Measurements from ENCODE around the gene PKN1. TPM values are rescaled to one million over a fixed set of nuclear protein-coding genes. Genes with fewer than 3 reads are reported as not detected.
"Not testable (repeated sequence)": the region's sequence is repeated elsewhere in the genome, so short reads cannot be mapped to it uniquely, and the experiment has no call there.

The PKN1 gene
- total and polyA plus RNA-seq, 7 experiments from 2014 or later = 47.2 to 211 (median 198) TPM

DNA sequence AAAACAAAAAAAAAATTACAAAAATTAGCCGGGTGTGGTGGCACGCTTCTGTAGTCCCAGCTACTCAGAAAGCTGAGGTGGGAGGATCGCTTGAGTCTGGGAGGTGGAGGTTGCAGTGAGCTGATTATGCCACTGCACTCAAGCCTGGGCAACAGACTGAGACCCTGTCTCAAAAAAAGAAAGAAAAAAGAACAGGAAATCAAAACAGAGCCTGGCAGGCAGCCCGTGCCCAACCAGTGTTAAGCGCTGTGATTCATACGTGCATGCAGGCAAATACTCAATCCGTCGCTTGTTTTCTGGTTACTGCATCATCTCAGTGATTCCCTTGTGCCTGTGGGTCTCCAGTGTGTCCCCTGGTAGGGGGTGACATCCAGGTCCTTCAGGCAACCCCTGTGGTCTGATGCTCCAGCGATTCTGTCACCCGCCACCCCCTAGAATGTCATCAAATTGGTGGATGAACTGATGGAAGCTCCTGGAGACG is 32.1 kb upstream of the PKN1 start:
- intact Hi-C loops (cut with micrococcal nuclease) = no loop called here
- Histone ChIP-seq H3K4me3 (ENCODE audit: low read length) (no peak overlapping the region), H3K27ac (ENCODE audit: low read depth, low read length) (peak overlapping the region; percentile 60), H3K36me3 (ENCODE audit: control insufficient read depth in 2 of 3, insufficient read depth in 3 of 3, low read length in 3 of 3) (peaks cover 27 to 88% (median 39%) of the 10 kb centered on the region in 3 experiments), H3K4me1 (ENCODE audit: control insufficient read depth in 2 of 2, insufficient read depth in 2 of 2, low read length in 2 of 2) (peaks cover 7% of the 10 kb centered on the region in 2 donors), H3K9me3 (ENCODE audit: control insufficient read depth in 2 of 3, low read length in 3 of 3) (no peaks in the 10 kb centered on the region), H3K27me3 (ENCODE audit: control insufficient read depth in 2 of 2, insufficient read depth in 2 of 2, low read length in 2 of 2) (no peaks in the 10 kb centered on the region)
- H3K36me3 Mint-ChIP-seq = peaks cover 0 to 41% (median 9%) of the 10 kb centered on the region in 5 donors
- DNase-seq (peak in 2 of 9 donors; percentile 30 to 49), ATAC-seq (no peak)
- CTCF ChIA-PET = interaction anchor here (1.1 to 1.3 kb wide), 4 partner anchors 35 to 201 kb away, joined by 3 to 7 read pairs (median 3); no protein-coding TSS in a partner anchor
- peaks cover 0 to 16% (median 1%) of the 10 kb centered on the region in 7 donors for H3K4me1 Mint-ChIP-seq
- H3K27me3 Mint-ChIP-seq = no peaks in the 10 kb centered on the region
- peak overlapping the region in 4 of 10 donors; percentile 16 to 51 (median 21) for H3K4me3 Mint-ChIP-seq
- H3K27ac Mint-ChIP-seq = peak overlapping the region; percentile 23 to 88 (median 57)
- no peaks in the 10 kb centered on the region for H3K9me3 Mint-ChIP-seq
- POLR2A ChIA-PET = interaction anchor here (1.0 to 2.6 kb wide), 2 partner anchors 19 to 21 kb away, joined by 3 to 7 read pairs; partner anchors contain the start of gene ADGRE5

DNA sequence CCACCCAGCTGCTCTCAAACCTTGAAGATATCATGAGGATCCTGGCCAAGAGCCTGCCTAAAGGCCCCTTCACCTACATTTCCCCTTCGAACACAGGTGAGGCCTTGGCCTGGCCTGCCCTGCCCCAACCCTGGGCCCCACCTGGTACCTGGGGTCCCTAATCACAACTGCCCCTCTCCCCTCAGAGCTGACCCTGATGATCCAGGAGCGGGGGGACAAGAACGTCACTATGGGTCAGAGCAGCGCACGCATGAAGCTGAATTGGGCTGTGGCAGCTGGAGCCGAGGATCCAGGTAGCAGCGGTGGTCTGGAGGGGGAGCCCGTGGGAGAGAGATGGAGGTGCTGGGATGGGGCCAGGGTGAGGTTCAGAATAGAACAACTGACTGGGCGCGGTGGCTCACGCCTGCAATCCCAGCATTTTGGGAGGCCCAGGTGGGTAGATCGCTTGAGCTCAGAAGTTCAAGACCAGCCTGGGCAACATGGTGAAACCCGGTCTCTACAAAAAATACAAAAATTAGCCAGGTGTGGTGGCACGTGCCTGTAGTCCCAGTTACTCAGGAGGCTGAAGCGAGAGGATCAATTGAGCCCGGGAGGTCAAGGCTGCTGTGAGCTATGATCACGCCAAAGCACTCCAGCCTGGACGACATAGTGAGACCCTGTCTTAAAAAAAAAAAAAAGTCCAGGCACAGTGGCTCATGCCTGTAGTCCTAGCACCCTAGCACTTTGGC is 31.5 kb upstream of the PKN1 start:
- ATAC-seq = no peak
- POLR2A ChIA-PET = interaction anchor here (0.6 to 2.6 kb wide), 3 partner anchors 19 to 631 kb away, joined by 3 to 7 read pairs (median 3); partner anchors contain the start of gene ADGRE5
- H3K27ac Mint-ChIP-seq = peak overlapping the region in 7 of 9 donors; percentile 23 to 86 (median 57)
- Histone ChIP-seq H3K9me3 (ENCODE audit: control insufficient read depth in 2 of 3, low read length in 3 of 3) (no peaks in the 10 kb centered on the region), H3K4me3 (ENCODE audit: low read length) (no peak overlapping the region), H3K36me3 (ENCODE audit: control insufficient read depth in 2 of 3, insufficient read depth in 3 of 3, low read length in 3 of 3) (peaks cover 31 to 85% (median 42%) of the 10 kb centered on the region in 3 experiments), H3K27ac (ENCODE audit: low read depth, low read length) (peak overlapping the region; percentile 60), H3K27me3 (ENCODE audit: control insufficient read depth in 2 of 2, insufficient read depth in 2 of 2, low read length in 2 of 2) (no peaks in the 10 kb centered on the region), H3K4me1 (ENCODE audit: control insufficient read depth in 2 of 2, insufficient read depth in 2 of 2, low read length in 2 of 2) (peaks cover 7 to 8% of the 10 kb centered on the region in 2 donors)
- intact Hi-C loops (cut with micrococcal nuclease) = no loop called here
- peak overlapping the region in 2 of 10 donors; percentile 16 to 17 for H3K4me3 Mint-ChIP-seq
- peaks cover 0 to 41% (median 14%) of the 10 kb centered on the region in 5 donors for H3K36me3 Mint-ChIP-seq
- DNase-seq = no peak
- no peaks in the 10 kb centered on the region for H3K9me3 Mint-ChIP-seq
- CTCF ChIA-PET = interaction anchor here (0.6 to 1.3 kb wide), 7 partner anchors 19 to 201 kb away, joined by 3 to 7 read pairs (median 3); no protein-coding TSS in a partner anchor
- no peaks in the 10 kb centered on the region for H3K27me3 Mint-ChIP-seq
- H3K4me1 Mint-ChIP-seq = peaks cover 0 to 18% (median 4%) of the 10 kb centered on the region in 7 donors

DNA sequence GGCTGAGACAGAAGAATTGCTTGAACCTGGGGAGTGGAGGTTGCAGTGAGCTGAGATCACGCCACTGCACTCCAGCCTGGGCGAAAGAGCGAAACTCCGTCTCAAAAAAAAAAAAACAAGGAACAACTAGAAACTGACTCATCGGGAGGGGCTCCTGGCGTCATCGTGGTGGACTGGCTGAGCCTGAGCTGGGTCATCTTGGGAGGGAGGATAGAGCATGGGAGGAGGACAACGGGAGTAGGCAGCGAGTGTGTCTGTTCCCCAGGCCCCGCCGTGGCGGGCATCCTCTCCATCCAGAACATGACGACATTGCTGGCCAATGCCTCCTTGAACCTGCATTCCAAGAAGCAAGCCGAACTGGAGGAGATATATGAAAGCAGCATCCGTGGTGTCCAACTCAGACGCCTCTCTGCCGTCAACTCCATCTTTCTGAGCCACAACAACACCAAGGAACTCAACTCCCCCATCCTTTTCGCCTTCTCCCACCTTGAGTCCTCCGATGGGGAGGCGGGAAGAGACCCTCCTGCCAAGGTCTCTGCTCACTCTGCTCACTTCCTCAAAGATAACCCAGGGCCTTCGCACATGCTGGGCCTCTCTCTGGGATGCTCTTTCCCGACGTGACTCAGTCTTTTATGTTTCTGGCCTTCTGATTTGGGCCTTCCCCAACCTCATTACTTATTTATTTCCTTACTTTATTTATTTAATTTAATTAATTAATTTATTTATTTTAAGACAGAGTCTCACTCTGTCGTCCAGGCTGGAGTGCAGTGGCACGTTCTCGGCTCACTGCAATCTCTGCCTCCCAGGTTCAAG is 30.6 kb upstream of the PKN1 start:
- ChIA-PET CTCF (interaction anchor here (0.6 to 1.1 kb wide), 7 partner anchors 20 to 266 kb away, joined by 3 to 8 read pairs (median 3); partner anchors contain the start of gene ASF1B), POLR2A (interaction anchor here (0.7 kb wide), 1 partner anchor 57 kb away, joined by 5 read pairs; no protein-coding TSS in a partner anchor)
- ATAC-seq (peak; percentile 3), DNase-seq (no peak)
- peaks cover 0 to 41% (median 20%) of the 10 kb centered on the region in 5 donors for H3K36me3 Mint-ChIP-seq
- H3K4me1 Mint-ChIP-seq = peaks cover 4 to 19% (median 7%) of the 10 kb centered on the region in 7 donors
- Histone ChIP-seq H3K4me3 (ENCODE audit: low read length) (no peak overlapping the region), H3K27ac (ENCODE audit: low read depth, low read length) (no peak overlapping the region), H3K27me3 (ENCODE audit: control insufficient read depth in 2 of 2, insufficient read depth in 2 of 2, low read length in 2 of 2) (no peaks in the 10 kb centered on the region), H3K9me3 (ENCODE audit: control insufficient read depth in 2 of 3, low read length in 3 of 3) (no peaks in the 10 kb centered on the region), H3K4me1 (ENCODE audit: control insufficient read depth in 2 of 2, insufficient read depth in 2 of 2, low read length in 2 of 2) (peaks cover 7 to 8% of the 10 kb centered on the region in 2 donors), H3K36me3 (ENCODE audit: control insufficient read depth in 2 of 3, insufficient read depth in 3 of 3, low read length in 3 of 3) (peaks cover 36 to 87% (median 49%) of the 10 kb centered on the region in 3 experiments)
- H3K4me3 Mint-ChIP-seq = no peak overlapping the region
- intact Hi-C loops (cut with micrococcal nuclease) = no loop called here
- H3K9me3 Mint-ChIP-seq = no peaks in the 10 kb centered on the region
- H3K27ac Mint-ChIP-seq = peak overlapping the region in 6 of 9 donors; percentile 40 to 89 (median 56)
- no peaks in the 10 kb centered on the region for H3K27me3 Mint-ChIP-seq

DNA sequence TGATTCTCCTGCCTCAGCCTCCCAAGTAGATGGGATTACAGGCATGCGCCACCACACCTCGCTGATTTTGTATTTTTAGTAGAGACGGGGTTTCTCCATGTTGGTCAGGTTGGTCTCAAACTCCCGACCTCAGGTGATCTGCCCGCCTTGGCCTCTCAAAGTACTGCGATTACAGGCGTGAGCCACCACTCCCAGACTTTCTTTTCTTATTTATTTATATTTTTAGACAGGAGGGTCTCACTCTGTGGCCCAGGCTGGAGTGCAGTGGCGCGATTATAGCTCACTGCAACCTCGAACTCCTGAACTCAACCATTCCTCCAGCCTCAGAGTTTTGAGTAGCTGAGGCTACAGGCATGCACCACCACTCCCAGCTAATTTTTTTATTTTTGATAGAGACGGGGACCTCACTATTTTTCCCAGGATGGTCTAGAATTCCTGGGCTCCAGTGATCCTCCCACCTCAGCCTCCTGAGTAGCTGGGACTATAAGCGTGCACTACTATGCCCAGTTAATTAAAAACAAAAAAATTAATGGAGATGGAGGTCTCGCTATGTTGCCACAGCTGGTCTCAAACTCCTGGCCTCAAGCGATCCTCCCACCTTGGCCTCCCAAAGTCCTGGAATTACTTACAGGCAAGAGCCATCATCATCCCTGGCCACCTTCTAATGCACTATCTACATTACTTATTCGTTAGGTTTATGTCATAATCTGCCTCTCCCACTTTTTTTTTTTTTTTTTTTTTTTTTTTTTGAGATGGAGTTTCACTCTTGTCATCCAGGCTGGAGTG is 29.8 kb upstream of the PKN1 start:
- H3K4me3 Mint-ChIP-seq; ATAC-seq; H3K9me3 Mint-ChIP-seq; H3K4me3 ChIP-seq (ENCODE audit: low read length); H3K27me3 Mint-ChIP-seq; H3K27me3 ChIP-seq (ENCODE audit: control insufficient read depth in 2 of 2, insufficient read depth in 2 of 2, low read length in 2 of 2); intact Hi-C loops (cut with micrococcal nuclease); DNase-seq; H3K9me3 ChIP-seq (ENCODE audit: control insufficient read depth in 2 of 3, low read length in 3 of 3); H3K4me1 ChIP-seq (ENCODE audit: control insufficient read depth in 2 of 2, insufficient read depth in 2 of 2, low read length in 2 of 2); H3K27ac ChIP-seq (ENCODE audit: low read depth, low read length): not testable (repeated sequence)
- peaks cover 3 to 16% (median 8%) of the 10 kb centered on the region in 7 donors for H3K4me1 Mint-ChIP-seq
- peaks cover 1 to 42% (median 17%) of the 10 kb centered on the region in 5 donors for H3K36me3 Mint-ChIP-seq
- H3K27ac Mint-ChIP-seq = peak overlapping the region in 4 of 9 donors; percentile 5 to 47 (median 36)
- H3K36me3 ChIP-seq (ENCODE audit: control insufficient read depth in 2 of 3, insufficient read depth in 3 of 3, low read length in 3 of 3) = peaks cover 31 to 89% (median 52%) of the 10 kb centered on the region in 3 experiments
- CTCF ChIA-PET = interaction anchor here (0.8 to 1.2 kb wide), 3 partner anchors 22 to 42 kb away, joined by 3 to 6 read pairs (median 6); partner anchors contain the start of gene ADGRE5
- POLR2A ChIA-PET = interaction anchor here (0.7 to 3.4 kb wide), 7 partner anchors 12 to 47 kb away, joined by 3 to 15 read pairs (median 4); no protein-coding TSS in a partner anchor

DNA sequence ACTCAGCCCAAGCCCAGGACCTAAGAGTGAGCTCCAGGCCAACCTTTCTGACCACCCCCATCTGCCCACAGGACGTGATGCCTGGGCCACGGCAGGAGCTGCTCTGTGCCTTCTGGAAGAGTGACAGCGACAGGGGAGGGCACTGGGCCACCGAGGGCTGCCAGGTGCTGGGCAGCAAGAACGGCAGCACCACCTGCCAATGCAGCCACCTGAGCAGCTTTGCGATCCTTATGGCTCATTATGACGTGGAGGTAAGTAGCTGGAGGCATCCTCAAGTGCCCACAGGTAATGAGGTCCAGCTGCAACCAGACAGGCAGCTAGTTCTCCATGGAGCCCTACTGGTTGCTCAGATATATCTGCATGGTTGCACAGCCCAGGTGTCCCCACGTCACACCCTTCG is 28.8 kb upstream of the PKN1 start:
- Histone ChIP-seq H3K9me3 (ENCODE audit: control insufficient read depth in 2 of 3, low read length in 3 of 3) (no peaks in the 10 kb centered on the region), H3K36me3 (ENCODE audit: control insufficient read depth in 2 of 3, insufficient read depth in 3 of 3, low read length in 3 of 3) (peaks cover 32 to 91% (median 60%) of the 10 kb centered on the region in 3 experiments), H3K4me1 (ENCODE audit: control insufficient read depth in 2 of 2, insufficient read depth in 2 of 2, low read length in 2 of 2) (peaks cover 8 to 9% of the 10 kb centered on the region in 2 donors), H3K4me3 (ENCODE audit: low read length) (no peak overlapping the region), H3K27me3 (ENCODE audit: control insufficient read depth in 2 of 2, insufficient read depth in 2 of 2, low read length in 2 of 2) (no peaks in the 10 kb centered on the region), H3K27ac (ENCODE audit: low read depth, low read length) (no peak overlapping the region)
- ATAC-seq (no peak), DNase-seq (no peak)
- Mint-ChIP-seq H3K9me3 (no peaks in the 10 kb centered on the region), H3K4me3 (peak overlapping the region in 1 of 10 donors; percentile 44), H3K27me3 (no peaks in the 10 kb centered on the region), H3K27ac (peak overlapping the region in 8 of 9 donors; percentile 15 to 75 (median 59)), H3K4me1 (peaks cover 4 to 19% (median 12%) of the 10 kb centered on the region in 7 donors), H3K36me3 (peaks cover 4 to 43% (median 24%) of the 10 kb centered on the region in 5 donors)
- ChIA-PET CTCF (interaction anchor here (0.6 to 4.9 kb wide), 8 partner anchors 14 to 272 kb away, joined by 3 to 81 read pairs (median 6); partner anchors contain the start of gene ADGRE5), POLR2A (interaction anchor here (0.7 to 3.4 kb wide), 10 partner anchors 13 to 268 kb away, joined by 3 to 15 read pairs (median 4); partner anchors contain the start of genes ADGRE5 and ASF1B)
- intact Hi-C loops (cut with micrococcal nuclease) = no loop called here
